Measurements from ENCODE around the gene PEMT. TPM values are rescaled to one million over a fixed set of nuclear protein-coding genes. Genes with fewer than 3 reads are reported as not detected.

The PEMT gene
- total and polyA plus RNA-seq, 2 experiments from 2014 or later = 54.8 to 55.2 TPM

DNA sequence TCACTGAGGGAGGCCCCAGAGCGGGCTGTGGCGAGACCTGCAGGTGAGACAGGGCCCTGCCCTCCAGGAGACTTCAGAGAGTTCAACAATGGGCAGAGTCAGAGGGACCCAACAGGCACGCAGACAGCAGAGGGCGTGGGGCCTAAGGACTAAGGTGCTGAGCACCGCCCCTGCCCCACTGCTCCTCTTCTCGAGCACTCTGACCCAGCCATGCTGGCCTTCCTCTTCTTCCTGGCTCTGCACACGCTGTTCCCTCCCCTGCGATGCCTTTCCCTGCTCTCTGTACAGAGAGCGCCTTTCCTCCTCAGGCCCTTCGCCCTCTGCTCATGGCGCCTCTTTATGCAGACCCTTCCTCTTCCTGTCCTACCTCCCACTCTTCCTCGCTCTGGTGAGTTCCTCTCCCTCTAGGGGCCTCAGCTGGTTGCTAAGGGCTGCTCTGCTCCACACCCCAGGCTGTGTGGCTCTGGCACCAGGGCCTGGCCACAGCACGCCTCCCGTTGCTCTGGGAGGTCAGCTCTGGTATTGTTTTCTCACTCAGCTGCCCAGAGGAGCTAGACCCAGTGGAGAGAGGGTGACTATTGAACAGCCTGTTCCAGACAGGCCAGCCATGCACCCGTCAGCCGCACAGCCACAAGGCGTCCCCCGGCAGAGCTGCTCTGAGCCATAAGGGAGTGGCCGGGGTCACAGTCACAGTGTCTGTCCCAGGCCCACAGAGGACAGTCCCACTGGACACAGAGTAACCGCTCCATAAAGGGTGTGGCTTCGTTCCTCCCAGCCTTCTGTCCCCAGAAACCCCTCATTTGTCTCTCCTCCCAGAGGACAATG lies 81.7 kb downstream of the PEMT start:
- H3K4me3 Mint-ChIP-seq = no peak overlapping the region; the same call in 2 of the 3 replicates

More for the DNA sequence above, 81.7 kb downstream of the PEMT start:
- H4K20me1 ChIP-seq (replicated peaks; ENCODE audit: insufficient read depth) = no peaks in the 10 kb centered on the region
- no peak overlapping the region for H3K27ac ChIP-seq (ENCODE audit: low read depth)
- H3K27me3 ChIP-seq (ENCODE audit: insufficient read depth) = no peaks in the 10 kb centered on the region
- H3K4me2 ChIP-seq = no peak overlapping the region
- H3K36me3 ChIP-seq (ENCODE audit: insufficient read depth) = no peaks in the 10 kb centered on the region
- H3F3A ChIP-seq (replicated peaks; ENCODE audit: low read depth) = no peaks in the 10 kb centered on the region
- H3K4me1 ChIP-seq (ENCODE audit: insufficient read depth) = no peaks in the 10 kb centered on the region
- no peak overlapping the region for H2AFZ ChIP-seq
- Mint-ChIP-seq H3K4me1 (peaks cover 8% of the 10 kb centered on the region; the same call in 2 of the 3 replicates), H3K27ac (0 out of 2 replicates have a peak overlapping the region, but pooled peaks have one; percentile 27), H3K27me3 (ENCODE audit: insufficient read depth, low read depth, poor library complexity) (peaks cover 16% of the 10 kb centered on the region), H3K36me3 (ENCODE audit: low read depth) (no peaks in the 10 kb centered on the region), H3K9me3 (no peaks in the 10 kb centered on the region)
- DNase-seq (ENCODE audit: low spot score) (no peak), ATAC-seq (no peak; the same call in 2 of the 3 replicates)
- H3K79me2 ChIP-seq (replicated peaks; ENCODE audit: insufficient read depth) = no peaks in the 10 kb centered on the region
- H3K9me2 ChIP-seq (ENCODE audit: insufficient read depth) = no peaks in the 10 kb centered on the region
- no peak overlapping the region for H3K4me3 ChIP-seq
- TF ChIP-seq, protein P1, sequence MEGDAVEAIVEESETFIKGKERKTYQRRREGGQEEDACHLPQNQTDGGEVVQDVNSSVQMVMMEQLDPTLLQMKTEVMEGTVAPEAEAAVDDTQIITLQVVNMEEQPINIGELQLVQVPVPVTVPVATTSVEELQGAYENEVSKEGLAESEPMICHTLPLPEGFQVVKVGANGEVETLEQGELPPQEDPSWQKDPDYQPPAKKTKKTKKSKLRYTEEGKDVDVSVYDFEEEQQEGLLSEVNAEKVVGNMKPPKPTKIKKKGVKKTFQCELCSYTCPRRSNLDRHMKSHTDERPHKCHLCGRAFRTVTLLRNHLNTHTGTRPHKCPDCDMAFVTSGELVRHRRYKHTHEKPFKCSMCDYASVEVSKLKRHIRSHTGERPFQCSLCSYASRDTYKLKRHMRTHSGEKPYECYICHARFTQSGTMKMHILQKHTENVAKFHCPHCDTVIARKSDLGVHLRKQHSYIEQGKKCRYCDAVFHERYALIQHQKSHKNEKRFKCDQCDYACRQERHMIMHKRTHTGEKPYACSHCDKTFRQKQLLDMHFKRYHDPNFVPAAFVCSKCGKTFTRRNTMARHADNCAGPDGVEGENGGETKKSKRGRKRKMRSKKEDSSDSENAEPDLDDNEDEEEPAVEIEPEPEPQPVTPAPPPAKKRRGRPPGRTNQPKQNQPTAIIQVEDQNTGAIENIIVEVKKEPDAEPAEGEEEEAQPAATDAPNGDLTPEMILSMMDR (conservative IDR thresholded peaks at IDR 0.05; ENCODE audit: low read depth in 2 of 2) = no peak
- TF ChIP-seq JUNB (IDR thresholded peaks at IDR 0.05; ENCODE audit: unreplicated experiment) = no peak
- no peak for TF ChIP-seq STAT1 (IDR thresholded peaks at IDR 0.05; ENCODE audit: unreplicated experiment)
- no peak for TF ChIP-seq ZNF331 (CRISPR knock-in tag; IDR thresholded peaks at IDR 0.05; ENCODE audit: low read depth)
- TF ChIP-seq, protein P2, sequence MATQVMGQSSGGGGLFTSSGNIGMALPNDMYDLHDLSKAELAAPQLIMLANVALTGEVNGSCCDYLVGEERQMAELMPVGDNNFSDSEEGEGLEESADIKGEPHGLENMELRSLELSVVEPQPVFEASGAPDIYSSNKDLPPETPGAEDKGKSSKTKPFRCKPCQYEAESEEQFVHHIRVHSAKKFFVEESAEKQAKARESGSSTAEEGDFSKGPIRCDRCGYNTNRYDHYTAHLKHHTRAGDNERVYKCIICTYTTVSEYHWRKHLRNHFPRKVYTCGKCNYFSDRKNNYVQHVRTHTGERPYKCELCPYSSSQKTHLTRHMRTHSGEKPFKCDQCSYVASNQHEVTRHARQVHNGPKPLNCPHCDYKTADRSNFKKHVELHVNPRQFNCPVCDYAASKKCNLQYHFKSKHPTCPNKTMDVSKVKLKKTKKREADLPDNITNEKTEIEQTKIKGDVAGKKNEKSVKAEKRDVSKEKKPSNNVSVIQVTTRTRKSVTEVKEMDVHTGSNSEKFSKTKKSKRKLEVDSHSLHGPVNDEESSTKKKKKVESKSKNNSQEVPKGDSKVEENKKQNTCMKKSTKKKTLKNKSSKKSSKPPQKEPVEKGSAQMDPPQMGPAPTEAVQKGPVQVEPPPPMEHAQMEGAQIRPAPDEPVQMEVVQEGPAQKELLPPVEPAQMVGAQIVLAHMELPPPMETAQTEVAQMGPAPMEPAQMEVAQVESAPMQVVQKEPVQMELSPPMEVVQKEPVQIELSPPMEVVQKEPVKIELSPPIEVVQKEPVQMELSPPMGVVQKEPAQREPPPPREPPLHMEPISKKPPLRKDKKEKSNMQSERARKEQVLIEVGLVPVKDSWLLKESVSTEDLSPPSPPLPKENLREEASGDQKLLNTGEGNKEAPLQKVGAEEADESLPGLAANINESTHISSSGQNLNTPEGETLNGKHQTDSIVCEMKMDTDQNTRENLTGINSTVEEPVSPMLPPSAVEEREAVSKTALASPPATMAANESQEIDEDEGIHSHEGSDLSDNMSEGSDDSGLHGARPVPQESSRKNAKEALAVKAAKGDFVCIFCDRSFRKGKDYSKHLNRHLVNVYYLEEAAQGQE (IDR thresholded peaks at IDR 0.05; ENCODE audit: unreplicated experiment) = no peak
- TF ChIP-seq CREB1 (CRISPR knock-in tag; IDR thresholded peaks at IDR 0.05; ENCODE audit: low read depth) = no peak
- TF ChIP-seq, protein P3, sequence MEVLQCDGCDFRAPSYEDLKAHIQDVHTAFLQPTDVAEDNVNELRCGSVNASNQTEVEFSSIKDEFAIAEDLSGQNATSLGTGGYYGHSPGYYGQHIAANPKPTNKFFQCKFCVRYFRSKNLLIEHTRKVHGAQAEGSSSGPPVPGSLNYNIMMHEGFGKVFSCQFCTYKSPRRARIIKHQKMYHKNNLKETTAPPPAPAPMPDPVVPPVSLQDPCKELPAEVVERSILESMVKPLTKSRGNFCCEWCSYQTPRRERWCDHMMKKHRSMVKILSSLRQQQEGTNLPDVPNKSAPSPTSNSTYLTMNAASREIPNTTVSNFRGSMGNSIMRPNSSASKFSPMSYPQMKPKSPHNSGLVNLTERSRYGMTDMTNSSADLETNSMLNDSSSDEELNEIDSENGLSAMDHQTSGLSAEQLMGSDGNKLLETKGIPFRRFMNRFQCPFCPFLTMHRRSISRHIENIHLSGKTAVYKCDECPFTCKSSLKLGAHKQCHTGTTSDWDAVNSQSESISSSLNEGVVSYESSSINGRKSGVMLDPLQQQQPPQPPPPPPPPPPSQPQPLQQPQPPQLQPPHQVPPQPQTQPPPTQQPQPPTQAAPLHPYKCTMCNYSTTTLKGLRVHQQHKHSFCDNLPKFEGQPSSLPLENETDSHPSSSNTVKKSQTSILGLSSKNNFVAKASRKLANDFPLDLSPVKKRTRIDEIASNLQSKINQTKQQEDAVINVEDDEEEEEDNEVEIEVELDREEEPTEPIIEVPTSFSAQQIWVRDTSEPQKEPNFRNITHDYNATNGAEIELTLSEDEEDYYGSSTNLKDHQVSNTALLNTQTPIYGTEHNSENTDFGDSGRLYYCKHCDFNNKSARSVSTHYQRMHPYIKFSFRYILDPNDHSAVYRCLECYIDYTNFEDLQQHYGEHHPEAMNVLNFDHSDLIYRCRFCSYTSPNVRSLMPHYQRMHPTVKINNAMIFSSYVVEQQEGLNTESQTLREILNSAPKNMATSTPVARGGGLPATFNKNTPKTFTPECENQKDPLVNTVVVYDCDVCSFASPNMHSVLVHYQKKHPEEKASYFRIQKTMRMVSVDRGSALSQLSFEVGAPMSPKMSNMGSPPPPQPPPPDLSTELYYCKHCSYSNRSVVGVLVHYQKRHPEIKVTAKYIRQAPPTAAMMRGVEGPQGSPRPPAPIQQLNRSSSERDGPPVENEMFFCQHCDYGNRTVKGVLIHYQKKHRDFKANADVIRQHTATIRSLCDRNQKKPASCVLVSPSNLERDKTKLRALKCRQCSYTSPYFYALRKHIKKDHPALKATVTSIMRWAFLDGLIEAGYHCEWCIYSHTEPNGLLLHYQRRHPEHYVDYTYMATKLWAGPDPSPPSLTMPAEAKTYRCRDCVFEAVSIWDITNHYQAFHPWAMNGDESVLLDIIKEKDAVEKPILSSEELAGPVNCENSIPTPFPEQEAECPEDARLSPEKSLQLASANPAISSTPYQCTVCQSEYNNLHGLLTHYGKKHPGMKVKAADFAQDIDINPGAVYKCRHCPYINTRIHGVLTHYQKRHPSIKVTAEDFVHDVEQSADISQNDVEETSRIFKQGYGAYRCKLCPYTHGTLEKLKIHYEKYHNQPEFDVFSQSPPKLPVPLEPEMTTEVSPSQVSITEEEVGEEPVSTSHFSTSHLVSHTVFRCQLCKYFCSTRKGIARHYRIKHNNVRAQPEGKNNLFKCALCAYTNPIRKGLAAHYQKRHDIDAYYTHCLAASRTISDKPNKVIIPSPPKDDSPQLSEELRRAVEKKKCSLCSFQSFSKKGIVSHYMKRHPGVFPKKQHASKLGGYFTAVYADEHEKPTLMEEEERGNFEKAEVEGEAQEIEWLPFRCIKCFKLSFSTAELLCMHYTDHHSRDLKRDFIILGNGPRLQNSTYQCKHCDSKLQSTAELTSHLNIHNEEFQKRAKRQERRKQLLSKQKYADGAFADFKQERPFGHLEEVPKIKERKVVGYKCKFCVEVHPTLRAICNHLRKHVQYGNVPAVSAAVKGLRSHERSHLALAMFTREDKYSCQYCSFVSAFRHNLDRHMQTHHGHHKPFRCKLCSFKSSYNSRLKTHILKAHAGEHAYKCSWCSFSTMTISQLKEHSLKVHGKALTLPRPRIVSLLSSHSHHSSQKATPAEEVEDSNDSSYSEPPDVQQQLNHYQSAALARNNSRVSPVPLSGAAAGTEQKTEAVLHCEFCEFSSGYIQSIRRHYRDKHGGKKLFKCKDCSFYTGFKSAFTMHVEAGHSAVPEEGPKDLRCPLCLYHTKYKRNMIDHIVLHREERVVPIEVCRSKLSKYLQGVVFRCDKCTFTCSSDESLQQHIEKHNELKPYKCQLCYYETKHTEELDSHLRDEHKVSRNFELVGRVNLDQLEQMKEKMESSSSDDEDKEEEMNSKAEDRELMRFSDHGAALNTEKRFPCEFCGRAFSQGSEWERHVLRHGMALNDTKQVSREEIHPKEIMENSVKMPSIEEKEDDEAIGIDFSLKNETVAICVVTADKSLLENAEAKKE (CRISPR knock-in tag; IDR thresholded peaks at IDR 0.05) = no peak
- TF ChIP-seq ZNF114 (CRISPR knock-in tag; IDR thresholded peaks at IDR 0.05) = no peak
- TF ChIP-seq, protein P4, sequence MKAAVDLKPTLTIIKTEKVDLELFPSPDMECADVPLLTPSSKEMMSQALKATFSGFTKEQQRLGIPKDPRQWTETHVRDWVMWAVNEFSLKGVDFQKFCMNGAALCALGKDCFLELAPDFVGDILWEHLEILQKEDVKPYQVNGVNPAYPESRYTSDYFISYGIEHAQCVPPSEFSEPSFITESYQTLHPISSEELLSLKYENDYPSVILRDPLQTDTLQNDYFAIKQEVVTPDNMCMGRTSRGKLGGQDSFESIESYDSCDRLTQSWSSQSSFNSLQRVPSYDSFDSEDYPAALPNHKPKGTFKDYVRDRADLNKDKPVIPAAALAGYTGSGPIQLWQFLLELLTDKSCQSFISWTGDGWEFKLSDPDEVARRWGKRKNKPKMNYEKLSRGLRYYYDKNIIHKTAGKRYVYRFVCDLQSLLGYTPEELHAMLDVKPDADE (IDR thresholded peaks at IDR 0.05) = no peak
- TF ChIP-seq NANOG (IDR thresholded peaks at IDR 0.05; ENCODE audit: borderline replicate concordance) = no peak
- TF ChIP-seq EZH2phosphoT487 (IDR thresholded peaks at IDR 0.05; ENCODE audit: unreplicated experiment) = no peak
- TF ChIP-seq POLR2AphosphoS5 (IDR thresholded peaks at IDR 0.05; ENCODE audit: low read depth) = no peak
- TF ChIP-seq EZH2 (IDR thresholded peaks at IDR 0.05; ENCODE audit: low read depth, unreplicated experiment) = no peak
